Measurements from ENCODE around the gene CNR1. TPM values are rescaled to one million over a fixed set of nuclear protein-coding genes. Genes with fewer than 3 reads are reported as not detected.

Gene CNR1
- total RNA-seq, 3 donors from 2014 or later = 3.5 to 17.3 (median 4.1) TPM

DNA sequence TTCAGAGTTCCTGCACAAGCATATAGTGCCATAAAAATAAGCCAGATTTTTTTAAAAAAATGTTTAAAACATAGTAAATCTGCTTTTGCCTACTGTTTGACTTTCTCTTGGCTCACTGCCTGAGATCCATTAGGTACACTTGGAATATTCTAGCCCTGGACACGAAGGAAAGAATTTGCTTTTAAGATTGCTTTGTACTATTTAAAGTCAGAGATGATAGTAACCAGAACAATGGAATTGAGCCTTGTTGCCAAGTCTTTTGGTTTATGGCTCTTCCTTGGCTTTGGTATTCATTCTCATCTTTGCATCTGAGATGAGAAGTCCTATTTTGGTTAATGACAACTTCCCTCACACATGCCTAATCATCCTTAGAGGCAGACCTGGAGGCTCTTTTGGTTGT is 32.4 kb downstream of the CNR1 start:
- no peak for DNase-seq
- no peak overlapping the region for H3K4me3 ChIP-seq
- intact Hi-C loops (cut with DNase I, micrococcal nuclease) = no loop called here
- H3K4me1 ChIP-seq (ENCODE audit: low read depth) = no peaks in the 10 kb centered on the region
- TF ChIP-seq, protein P1, sequence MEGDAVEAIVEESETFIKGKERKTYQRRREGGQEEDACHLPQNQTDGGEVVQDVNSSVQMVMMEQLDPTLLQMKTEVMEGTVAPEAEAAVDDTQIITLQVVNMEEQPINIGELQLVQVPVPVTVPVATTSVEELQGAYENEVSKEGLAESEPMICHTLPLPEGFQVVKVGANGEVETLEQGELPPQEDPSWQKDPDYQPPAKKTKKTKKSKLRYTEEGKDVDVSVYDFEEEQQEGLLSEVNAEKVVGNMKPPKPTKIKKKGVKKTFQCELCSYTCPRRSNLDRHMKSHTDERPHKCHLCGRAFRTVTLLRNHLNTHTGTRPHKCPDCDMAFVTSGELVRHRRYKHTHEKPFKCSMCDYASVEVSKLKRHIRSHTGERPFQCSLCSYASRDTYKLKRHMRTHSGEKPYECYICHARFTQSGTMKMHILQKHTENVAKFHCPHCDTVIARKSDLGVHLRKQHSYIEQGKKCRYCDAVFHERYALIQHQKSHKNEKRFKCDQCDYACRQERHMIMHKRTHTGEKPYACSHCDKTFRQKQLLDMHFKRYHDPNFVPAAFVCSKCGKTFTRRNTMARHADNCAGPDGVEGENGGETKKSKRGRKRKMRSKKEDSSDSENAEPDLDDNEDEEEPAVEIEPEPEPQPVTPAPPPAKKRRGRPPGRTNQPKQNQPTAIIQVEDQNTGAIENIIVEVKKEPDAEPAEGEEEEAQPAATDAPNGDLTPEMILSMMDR (IDR thresholded peaks at IDR 0.05) = no peak
- H3K9me3 ChIP-seq = no peaks in the 10 kb centered on the region
- ATAC-seq = no peak
- no peaks in the 10 kb centered on the region for H3K36me3 ChIP-seq (ENCODE audit: low read depth)

- intact Hi-C loops (cut with DNase I, micrococcal nuclease) = no loop called here
- Histone ChIP-seq H3K4me3 (no peak overlapping the region), H3K36me3 (ENCODE audit: low read depth) (no peaks in the 10 kb centered on the region), H3K9me3 (peaks cover 18% of the 10 kb centered on the region), H3K4me1 (ENCODE audit: low read depth) (no peaks in the 10 kb centered on the region)
- TF ChIP-seq, protein P1 (IDR thresholded peaks at IDR 0.05) = no peak
- no peak for DNase-seq
- no peak for ATAC-seq
Measured at GRCh38 chr6:88124925-88125557, 41.1 kb downstream of the CNR1 start.

DNA sequence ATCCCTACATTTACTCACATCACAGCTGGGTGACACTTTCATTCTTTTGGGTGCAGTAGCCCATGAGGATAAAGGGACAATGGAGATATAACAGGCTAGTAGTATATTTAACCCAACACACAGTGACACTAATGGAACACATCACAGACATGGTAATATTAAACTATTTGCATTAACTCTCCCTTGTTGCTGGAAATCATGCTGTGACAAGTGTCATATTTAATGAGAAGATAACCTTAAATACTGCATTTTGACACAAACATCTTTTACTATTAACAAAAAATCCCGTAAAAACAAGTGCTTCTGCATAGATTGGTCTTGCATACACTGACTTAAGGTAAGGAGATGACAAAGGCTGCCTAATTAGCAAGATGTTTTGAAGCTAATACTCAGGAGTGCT is 45.5 kb downstream of the CNR1 start:
- TF ChIP-seq, protein P1 (IDR thresholded peaks at IDR 0.05) = no peak
- no peaks in the 10 kb centered on the region for H3K4me1 ChIP-seq (ENCODE audit: low read depth)
- no peak for DNase-seq
- H3K36me3 ChIP-seq (ENCODE audit: low read depth) = no peaks in the 10 kb centered on the region
- ATAC-seq = no peak
- H3K9me3 ChIP-seq = peaks cover 17% of the 10 kb centered on the region
- intact Hi-C loops (cut with DNase I, micrococcal nuclease) = no loop called here
- H3K4me3 ChIP-seq = no peak overlapping the region

- Histone ChIP-seq H3K4me3 (no peak overlapping the region), H3K9me3 (peaks cover 8% of the 10 kb centered on the region), H3K36me3 (ENCODE audit: low read depth) (no peaks in the 10 kb centered on the region), H3K4me1 (ENCODE audit: low read depth) (no peaks in the 10 kb centered on the region)
- intact Hi-C loops (cut with DNase I, micrococcal nuclease) = no loop called here
- no peak for DNase-seq
- ATAC-seq = no peak
- TF ChIP-seq, protein P1 (IDR thresholded peaks at IDR 0.05) = no peak
Measured at GRCh38 chr6:88119769-88120168, 46.4 kb downstream of the CNR1 start.

GRCh38 chr6:88116276-88116675 is 49.9 kb downstream of the CNR1 start:
- Histone ChIP-seq H3K9me3 (no peaks in the 10 kb centered on the region), H3K4me1 (ENCODE audit: low read depth) (no peaks in the 10 kb centered on the region), H3K36me3 (ENCODE audit: low read depth) (no peaks in the 10 kb centered on the region), H3K4me3 (no peak overlapping the region)
- ATAC-seq (no peak), DNase-seq (no peak)
- intact Hi-C loops (cut with DNase I, micrococcal nuclease) = no loop called here
- TF ChIP-seq, protein P1 (IDR thresholded peaks at IDR 0.05) = no peak

- ATAC-seq = no peak
Measured at GRCh38 chr6:88115307-88115706, 50.8 kb downstream of the CNR1 start.

More at GRCh38 chr6:88115307-88115706, 50.8 kb downstream of the CNR1 start:
- Histone ChIP-seq H3K9me3 (no peaks in the 10 kb centered on the region), H3K4me3 (no peak overlapping the region), H3K36me3 (ENCODE audit: low read depth) (no peaks in the 10 kb centered on the region), H3K4me1 (ENCODE audit: low read depth) (no peaks in the 10 kb centered on the region)
- intact Hi-C loops (cut with DNase I, micrococcal nuclease) = no loop called here
- no peak for DNase-seq
- TF ChIP-seq, protein P1 (IDR thresholded peaks at IDR 0.05) = no peak
